IPS-15b (cell line): Measurements from ENCODE around the gene SMIM36.
"Not testable (repeated sequence)": the region's sequence is repeated elsewhere in the genome, so short reads cannot be mapped to it uniquely, and the experiment has no call there.

Experiments
- H3K27me3 ChIP-seq: one replicate; pipeline ENCODE4 v1.6.1; 2013; ENCODE audit warnings: low read length; ENCODE audit not compliant: control insufficient read depth, insufficient read depth
- H3K36me3 ChIP-seq: one replicate; pipeline ENCODE4 v1.6.1; 2013; ENCODE audit warnings: low read length; ENCODE audit not compliant: control insufficient read depth, insufficient read depth
- H3K4me1 ChIP-seq: one replicate; pipeline ENCODE4 v1.6.1; 2013; ENCODE audit warnings: mild to moderate bottlenecking, low read length; ENCODE audit not compliant: control insufficient read depth, insufficient read depth
- H3K4me3 ChIP-seq: one replicate; pipeline ENCODE4 v1.5.1; 2013; ENCODE audit warnings: low read depth, low read length
- H3K9ac ChIP-seq: one replicate; pipeline ENCODE4 v1.6.1; 2013; ENCODE audit warnings: low read depth, mild to moderate bottlenecking, low read length
- H3K9me3 ChIP-seq: one replicate; pipeline ENCODE4 v1.6.1; 2013; ENCODE audit warnings: mild to moderate bottlenecking, low read length; ENCODE audit not compliant: control insufficient read depth, insufficient read depth

The SMIM36 gene

DNA sequence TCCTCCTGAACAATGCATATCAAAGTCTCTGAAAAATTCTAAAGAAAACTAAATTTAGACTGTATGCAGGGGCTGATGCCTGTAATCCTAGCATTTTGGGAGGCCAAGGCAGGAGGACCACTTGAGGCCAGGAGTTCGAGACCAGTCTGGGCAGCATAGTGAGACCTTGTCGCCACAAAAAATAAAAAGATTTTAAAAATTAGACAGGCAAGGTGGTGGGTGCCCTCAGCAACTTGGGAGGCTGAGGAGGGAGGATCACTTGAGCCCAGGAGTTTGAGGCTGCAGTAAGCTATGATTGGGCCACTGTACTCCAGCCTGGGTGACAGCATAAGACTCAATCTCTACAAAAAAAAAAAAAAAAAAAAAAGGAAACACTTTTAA is 59.5 kb downstream of the SMIM36 start:
- Histone ChIP-seq H3K4me1 (peaks cover 10% of the 10 kb centered on the region), H3K9ac (no peak overlapping the region), H3K36me3 (no peaks in the 10 kb centered on the region), H3K27me3 (no peaks in the 10 kb centered on the region), H3K4me3 (no peak overlapping the region), H3K9me3 (no peaks in the 10 kb centered on the region)

GRCh38 chr17:55451203-55451641 is 60.0 kb downstream of the SMIM36 start:
- H3K4me3 ChIP-seq: no peak overlapping the region
- no peak overlapping the region for H3K9ac ChIP-seq
- H3K9me3 ChIP-seq: no peaks in the 10 kb centered on the region
- no peaks in the 10 kb centered on the region for H3K27me3 ChIP-seq
- H3K36me3 ChIP-seq: no peaks in the 10 kb centered on the region
- peaks cover 10% of the 10 kb centered on the region for H3K4me1 ChIP-seq

DNA sequence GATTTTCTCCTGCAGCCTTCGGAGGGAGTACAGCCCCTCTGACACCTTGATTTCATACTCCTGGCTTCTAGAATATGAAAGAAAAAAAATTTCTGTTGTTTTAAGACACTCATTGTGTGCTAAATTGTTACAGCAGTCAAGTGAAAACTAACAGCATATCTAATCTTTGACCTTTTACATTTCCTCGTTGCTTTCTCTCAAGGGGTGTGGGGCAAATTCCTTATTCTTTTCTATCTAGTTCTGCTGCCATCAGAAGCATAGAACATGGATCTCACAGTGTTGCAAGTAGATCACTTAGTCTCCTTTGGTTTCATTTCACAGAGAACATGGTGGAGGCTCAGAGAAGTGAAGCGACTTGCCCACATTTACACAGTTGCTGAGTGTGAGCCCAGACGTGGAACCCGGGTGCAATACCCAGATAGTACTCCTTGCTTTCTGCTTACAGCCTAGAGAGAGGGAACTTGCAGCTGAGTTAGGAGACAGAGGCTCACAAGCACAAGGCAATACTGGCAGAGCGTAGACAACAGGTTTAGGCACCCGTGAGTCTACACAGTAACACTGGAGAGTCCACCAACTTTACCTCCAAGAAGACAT is 60.9 kb downstream of the SMIM36 start:
- no peaks in the 10 kb centered on the region for H3K9me3 ChIP-seq
- H3K36me3 ChIP-seq: no peaks in the 10 kb centered on the region
- peaks cover 10% of the 10 kb centered on the region for H3K4me1 ChIP-seq
- no peaks in the 10 kb centered on the region for H3K27me3 ChIP-seq
- no peak overlapping the region for H3K9ac ChIP-seq
- no peak overlapping the region for H3K4me3 ChIP-seq

DNA sequence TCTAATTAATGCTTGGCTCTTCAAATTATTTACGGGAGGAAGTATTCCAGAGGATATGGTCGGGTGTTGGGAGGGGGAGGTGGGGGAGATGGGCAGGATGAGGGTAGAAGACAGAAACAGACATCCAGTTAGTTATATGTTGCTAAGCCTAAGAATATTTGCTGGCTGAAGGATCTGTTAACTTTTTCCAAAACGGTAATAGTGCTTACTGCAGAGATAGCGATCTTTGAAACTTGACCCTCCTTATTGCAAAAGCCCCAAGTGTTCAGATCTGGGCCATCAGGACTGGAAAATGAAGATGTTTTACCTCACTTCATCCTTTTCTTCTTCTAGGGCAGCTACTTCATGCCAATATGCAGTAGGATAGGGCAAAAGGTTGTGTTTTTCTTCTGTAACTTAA is 62.6 kb downstream of the SMIM36 start:
- H3K9me3 ChIP-seq: no peaks in the 10 kb centered on the region
- no peak overlapping the region for H3K4me3 ChIP-seq
- H3K4me1 ChIP-seq: peaks cover 2% of the 10 kb centered on the region

DNA sequence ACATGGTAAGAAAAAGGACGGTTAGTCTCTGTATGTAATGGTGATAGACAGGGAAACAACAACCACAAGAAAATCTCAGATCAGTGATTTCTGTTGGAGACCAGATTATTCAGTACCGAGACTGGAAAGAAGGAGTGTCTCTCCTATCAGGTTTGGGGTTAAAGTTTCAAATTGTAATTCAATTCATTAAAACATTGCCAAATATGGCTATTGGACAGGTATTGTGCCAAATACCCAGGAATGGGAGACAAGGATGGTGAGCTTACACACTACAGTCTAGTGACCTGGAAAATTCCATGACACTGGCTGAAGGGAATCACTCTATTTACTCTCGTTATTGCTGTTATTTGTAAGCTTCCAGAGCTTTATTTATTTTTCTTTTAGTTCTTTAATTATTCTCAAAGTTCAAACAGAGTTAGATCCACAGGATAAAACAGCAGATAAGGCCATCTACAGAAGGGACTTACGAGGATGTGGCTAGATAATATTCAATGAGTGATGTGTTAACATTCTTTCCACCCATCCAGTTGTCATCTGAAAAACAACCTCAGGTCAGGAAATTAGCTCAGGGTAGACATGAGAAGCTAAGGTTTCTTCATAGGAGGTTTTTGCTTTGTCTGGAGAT is 64.6 kb downstream of the SMIM36 start:
- Histone ChIP-seq H3K4me3 (no peak overlapping the region), H3K9me3 (no peaks in the 10 kb centered on the region), H3K36me3 (no peaks in the 10 kb centered on the region), H3K27me3 (no peaks in the 10 kb centered on the region), H3K9ac (no peak overlapping the region), H3K4me1 (peaks cover 8% of the 10 kb centered on the region)

More for the DNA sequence above, 62.6 kb downstream of the SMIM36 start:
- Histone ChIP-seq H3K27me3 (no peaks in the 10 kb centered on the region), H3K36me3 (no peaks in the 10 kb centered on the region), H3K9ac (no peak overlapping the region)

DNA sequence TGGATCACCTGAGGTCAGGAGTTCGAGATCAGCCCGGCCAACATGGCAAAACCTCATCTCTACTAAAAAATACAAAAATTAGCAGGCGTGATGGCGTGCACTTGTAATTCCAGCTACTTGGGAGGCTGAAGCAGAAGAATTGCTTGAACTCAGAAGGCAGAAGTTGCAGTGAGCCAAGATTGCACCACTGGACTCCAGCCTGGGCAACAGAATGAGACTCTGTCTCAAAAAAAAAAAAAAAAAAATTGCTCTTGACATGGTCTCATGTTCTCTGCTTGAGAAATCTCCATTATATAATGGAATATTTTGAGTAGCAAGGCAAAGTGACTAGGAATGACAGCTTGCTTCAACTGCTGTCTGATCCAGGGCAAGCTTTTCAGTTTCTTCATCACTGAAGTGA is 65.2 kb downstream of the SMIM36 start:
- H3K9me3 ChIP-seq, H3K9ac ChIP-seq, H3K4me1 ChIP-seq, H3K27me3 ChIP-seq, H3K4me3 ChIP-seq, H3K36me3 ChIP-seq: not testable (repeated sequence)

GRCh38 chr17:55444471-55445441 is 66.5 kb downstream of the SMIM36 start:
- Histone ChIP-seq H3K9me3 (no peaks in the 10 kb centered on the region), H3K4me3 (no peak overlapping the region), H3K9ac (no peak overlapping the region), H3K4me1 (peaks cover 8% of the 10 kb centered on the region), H3K36me3 (no peaks in the 10 kb centered on the region), H3K27me3 (no peaks in the 10 kb centered on the region)

GRCh38 chr17:55443904-55444303 is 67.3 kb downstream of the SMIM36 start:
- H3K9ac ChIP-seq: no peak overlapping the region
- peaks cover 8% of the 10 kb centered on the region for H3K4me1 ChIP-seq
- no peaks in the 10 kb centered on the region for H3K36me3 ChIP-seq
- no peaks in the 10 kb centered on the region for H3K9me3 ChIP-seq
- no peak overlapping the region for H3K4me3 ChIP-seq
- H3K27me3 ChIP-seq: no peaks in the 10 kb centered on the region

GRCh38 chr17:55442953-55443683 is 68.1 kb downstream of the SMIM36 start:
- H3K27me3 ChIP-seq: no peaks in the 10 kb centered on the region
- H3K4me3 ChIP-seq: no peak overlapping the region
- H3K4me1 ChIP-seq: peaks cover 8% of the 10 kb centered on the region
- H3K9ac ChIP-seq: no peak overlapping the region
- no peaks in the 10 kb centered on the region for H3K36me3 ChIP-seq
- H3K9me3 ChIP-seq: no peaks in the 10 kb centered on the region

- Histone ChIP-seq H3K9ac (no peak overlapping the region), H3K9me3 (no peaks in the 10 kb centered on the region), H3K36me3 (no peaks in the 10 kb centered on the region), H3K4me3 (no peak overlapping the region), H3K27me3 (no peaks in the 10 kb centered on the region), H3K4me1 (peaks cover 8% of the 10 kb centered on the region)
Measured at GRCh38 chr17:55442462-55442861, 68.8 kb downstream of the SMIM36 start.

GRCh38 chr17:55441544-55441943 is 69.7 kb downstream of the SMIM36 start:
- H3K4me1 ChIP-seq: peaks cover 10% of the 10 kb centered on the region

More at GRCh38 chr17:55441544-55441943, 69.7 kb downstream of the SMIM36 start:
- H3K27me3 ChIP-seq: no peaks in the 10 kb centered on the region
- H3K4me3 ChIP-seq: no peak overlapping the region
- H3K9me3 ChIP-seq: no peaks in the 10 kb centered on the region
- H3K36me3 ChIP-seq: no peaks in the 10 kb centered on the region
- H3K9ac ChIP-seq: no peak overlapping the region
